ENCODE results near the gene HSPA12A.

The HSPA12A gene

GRCh38 chr10:116626815-116627214, 115.6 kb downstream of the HSPA12A start:
- no peak for DNase-seq

- DNase-seq = no peak
Measured at GRCh38 chr10:116625845-116626244, 116.5 kb downstream of the HSPA12A start.

- no peak for DNase-seq
Measured at GRCh38 chr10:116621934-116622655, 120.3 kb downstream of the HSPA12A start.

GRCh38 chr10:116621476-116621875, 120.9 kb downstream of the HSPA12A start:
- DNase-seq = no peak

Measured in EL (cell line).